Airway epithelial cell (primary cell): ENCODE results near the gene TRERF1. TPM values are rescaled to one million over a fixed set of nuclear protein-coding genes. Genes with fewer than 3 reads are reported as not detected.

Experiments used
- total RNA-seq: library from RNA; depleted of rRNA; stranded (reverse); fragments of >200 nt; gene quantifications from 2 replicates; pipeline ENCODE4 v1.2.3, GENCODE V29; 2015

Gene TRERF1, protein sequence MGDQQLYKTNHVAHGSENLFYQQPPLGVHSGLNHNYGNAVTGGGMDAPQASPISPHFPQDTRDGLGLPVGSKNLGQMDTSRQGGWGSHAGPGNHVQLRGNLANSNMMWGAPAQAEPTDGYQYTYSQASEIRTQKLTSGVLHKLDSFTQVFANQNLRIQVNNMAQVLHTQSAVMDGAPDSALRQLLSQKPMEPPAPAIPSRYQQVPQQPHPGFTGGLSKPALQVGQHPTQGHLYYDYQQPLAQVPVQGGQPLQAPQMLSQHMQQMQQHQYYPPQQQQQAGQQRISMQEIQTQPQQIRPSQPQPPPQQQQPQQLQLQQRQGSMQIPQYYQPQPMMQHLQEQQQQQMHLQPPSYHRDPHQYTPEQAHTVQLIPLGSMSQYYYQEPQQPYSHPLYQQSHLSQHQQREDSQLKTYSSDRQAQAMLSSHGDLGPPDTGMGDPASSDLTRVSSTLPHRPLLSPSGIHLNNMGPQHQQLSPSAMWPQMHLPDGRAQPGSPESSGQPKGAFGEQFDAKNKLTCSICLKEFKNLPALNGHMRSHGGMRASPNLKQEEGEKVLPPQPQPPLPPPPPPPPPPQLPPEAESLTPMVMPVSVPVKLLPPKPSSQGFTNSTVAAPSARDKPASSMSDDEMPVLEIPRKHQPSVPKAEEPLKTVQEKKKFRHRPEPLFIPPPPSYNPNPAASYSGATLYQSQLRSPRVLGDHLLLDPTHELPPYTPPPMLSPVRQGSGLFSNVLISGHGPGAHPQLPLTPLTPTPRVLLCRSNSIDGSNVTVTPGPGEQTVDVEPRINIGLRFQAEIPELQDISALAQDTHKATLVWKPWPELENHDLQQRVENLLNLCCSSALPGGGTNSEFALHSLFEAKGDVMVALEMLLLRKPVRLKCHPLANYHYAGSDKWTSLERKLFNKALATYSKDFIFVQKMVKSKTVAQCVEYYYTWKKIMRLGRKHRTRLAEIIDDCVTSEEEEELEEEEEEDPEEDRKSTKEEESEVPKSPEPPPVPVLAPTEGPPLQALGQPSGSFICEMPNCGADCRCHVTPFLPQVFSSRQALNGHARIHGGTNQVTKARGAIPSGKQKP (N-terminal part only)
- total RNA-seq, result 5.0 and 9.5 TPM in 2 replicates

DNA sequence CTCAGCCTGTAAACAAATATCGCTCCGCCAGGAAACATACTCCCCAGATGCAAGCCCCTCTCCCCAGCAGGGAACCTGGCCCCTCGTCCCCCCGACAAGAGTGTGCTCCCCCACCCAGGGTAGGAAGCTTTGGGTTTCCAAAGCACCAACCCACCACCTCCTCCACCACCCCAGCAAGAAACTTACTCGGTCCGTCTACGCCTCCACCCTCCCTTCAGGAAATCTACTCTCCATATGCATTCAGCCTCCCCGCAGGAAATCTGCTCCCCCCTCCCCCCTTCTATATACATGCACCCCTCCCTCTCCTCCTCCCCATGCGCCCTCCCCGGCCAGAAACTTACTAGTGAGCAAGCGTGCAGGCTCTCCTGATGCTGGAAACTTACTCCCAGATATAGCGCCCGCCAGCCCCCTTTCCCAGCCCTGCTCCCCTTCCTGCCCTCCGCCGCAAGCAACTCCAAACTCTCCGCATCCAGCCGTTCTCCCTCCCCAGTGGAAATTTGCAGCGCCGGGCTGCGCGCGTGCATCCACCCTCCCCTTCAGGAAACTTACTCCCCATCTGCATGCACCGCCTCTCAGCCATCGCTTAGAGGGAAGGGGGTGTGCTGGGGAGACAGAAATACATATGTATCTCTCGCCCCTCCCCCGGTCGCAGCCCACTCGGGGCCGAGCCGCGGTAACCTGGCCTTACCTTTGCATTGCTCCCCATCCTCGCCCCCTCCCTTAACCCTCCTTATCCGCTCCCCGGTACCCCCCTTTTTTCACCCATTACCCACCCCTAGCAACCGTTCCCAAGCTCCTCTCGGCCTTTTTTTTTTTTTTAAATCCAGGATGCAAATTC lies at the start of gene TRERF1:
TRERF1 (minus strand) TSS at position 594 of the 838 bp plus-strand sequence. CDS start 182,336 bp downstream, outside the sequence.

DNA sequence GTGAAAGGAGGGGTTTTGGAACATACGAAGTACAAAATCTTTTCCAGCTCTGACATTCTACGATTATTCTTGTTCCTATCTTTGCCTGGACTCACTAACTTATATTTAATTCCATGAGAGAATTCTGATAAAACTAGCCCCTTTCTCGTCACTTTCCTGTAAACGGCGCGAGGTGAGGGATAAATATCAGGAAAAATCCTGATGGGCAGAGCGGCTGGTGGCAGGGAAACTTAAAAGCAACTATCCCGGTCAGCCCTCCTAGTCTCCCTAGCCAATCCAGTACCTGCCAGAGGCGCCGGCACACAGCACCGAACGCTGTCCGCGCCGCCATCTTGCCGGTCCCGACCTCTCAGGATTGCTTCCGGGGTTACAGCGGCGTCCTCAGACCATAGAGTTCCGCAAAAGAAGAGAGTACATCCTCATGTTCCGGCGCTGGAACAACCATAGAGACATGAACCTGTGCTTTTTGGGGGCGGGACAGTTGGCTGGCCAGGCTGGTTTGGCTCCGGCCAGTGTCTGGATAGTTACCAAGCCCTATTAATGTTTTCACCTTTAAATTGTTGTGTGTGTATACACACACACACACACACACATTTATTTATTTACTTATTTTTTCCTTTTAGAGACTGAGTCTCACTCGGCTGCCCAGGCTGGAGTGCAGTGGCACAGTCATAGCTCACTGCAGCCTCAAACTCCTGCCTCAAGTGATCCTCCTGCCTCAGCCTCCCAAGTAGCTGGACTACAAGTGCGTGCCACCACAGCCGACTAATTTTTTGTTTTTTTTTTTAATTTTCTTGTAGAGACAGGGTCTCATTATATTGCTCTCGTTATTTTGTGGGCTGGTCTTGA lies 234.0 kb downstream of the TRERF1 start, which contains the start of gene MRPS10:
MRPS10 (minus strand) TSS at position 343 of the 849 bp plus-strand sequence; CDS start at position 331, 12 bp downstream.

Other genes starting within 250 kb of the TRERF1 start
- 35.2 and 56.4 TPM in 2 replicates for gene MRPS10, start 234.1 kb downstream of the TRERF1 start, total RNA-seq
- gene UBR2, start 112.1 kb upstream of the TRERF1 start, total RNA-seq, result 10.5 and 14.5 TPM in 2 replicates